Measurements from ENCODE around the gene NUDT3.

- TF ChIP-seq CTCF (IDR thresholded peaks at IDR 0.05) = no peak
- no peak for TF ChIP-seq POLR2A (IDR thresholded peaks at IDR 0.05)
- TF ChIP-seq EP300 (IDR thresholded peaks at IDR 0.05) = no peak
Measured at GRCh38 chr6:34360556-34360955, 31.9 kb downstream of the NUDT3 start.

All from gastroesophageal sphincter (tissue), 3 donors.